ENCODE results near the gene PEX13. TPM values are rescaled to one million over a fixed set of nuclear protein-coding genes. Genes with fewer than 3 reads are reported as not detected.

The PEX13 gene
- total RNA-seq, 2 experiments from 2014 or later, result 18.9 to 27.6 TPM

GRCh38 chr2:61018318-61018755 is 817 bp downstream of the PEX13 start:
- CTCF ChIA-PET (ENCODE audit: unreplicated experiment), result no interaction called here

GRCh38 chr2:61018798-61019197 is 1.3 kb downstream of the PEX13 start:
- no peak for DNase-seq (ENCODE audit: low spot score)
- H3K4me1 ChIP-seq (ENCODE audit: insufficient read depth, low read length, poor library complexity, severe bottlenecking), result peaks cover 22% of the 10 kb centered on the region
- ChIA-PET CTCF (ENCODE audit: unreplicated experiment) (no interaction called here), POLR2A (no interaction called here)
- H2AFZ ChIP-seq (ENCODE audit: low read length), result no peak overlapping the region; the same call in 1 of the 2 replicates
- TF ChIP-seq CTCF (conservative IDR thresholded peaks at IDR 0.05; ENCODE audit: low read length) (no peak), EZH2phosphoT487 (IDR thresholded peaks at IDR 0.05; ENCODE audit: borderline replicate concordance, low read depth, low read length) (no peak)
- BruUV-seq (replicated peaks), result no TSS peak
- H3K27ac ChIP-seq (ENCODE audit: low read depth, low read length, poor library complexity, severe bottlenecking), result peak overlapping the region; percentile 87
- H3K9me2 ChIP-seq (ENCODE audit: insufficient read depth, low read length), result no peaks in the 10 kb centered on the region
- H3K4me2 ChIP-seq (ENCODE audit: low read length), result peak overlapping the region; percentile 95
- intact Hi-C loops (cut with micrococcal nuclease; ENCODE audit: unreplicated experiment), result loop anchor here (5.0 kb wide), 1 partner anchor 519 kb away; the partner anchor contains the start of gene XPO1
- H3K36me3 ChIP-seq (ENCODE audit: insufficient read depth, low read length), result peaks cover 40% of the 10 kb centered on the region
- H3K79me2 ChIP-seq (ENCODE audit: insufficient read depth, low read depth, low read length), result peaks cover 57% of the 10 kb centered on the region
- peak overlapping the region; percentile 89 for H3K4me3 ChIP-seq (ENCODE audit: low read depth, low read length, poor library complexity, severe bottlenecking)
- H3K9me3 ChIP-seq (ENCODE audit: low read length), result peaks cover 6% of the 10 kb centered on the region
- H4K20me1 ChIP-seq (ENCODE audit: insufficient read depth, low read length), result peaks cover 6% of the 10 kb centered on the region; the same call in 1 of the 2 replicates

More at GRCh38 chr2:61018318-61018755, 817 bp downstream of the PEX13 start:
- BruUV-seq (replicated peaks), result TSS peak; percentile 74
- Histone ChIP-seq H2AFZ (ENCODE audit: low read length) (peak overlapping the region; percentile 71; the same call in 1 of the 2 replicates), H3K9me3 (ENCODE audit: low read length) (peaks cover 6% of the 10 kb centered on the region), H4K20me1 (ENCODE audit: insufficient read depth, low read length) (peaks cover 6% of the 10 kb centered on the region; the same call in 1 of the 2 replicates), H3K79me2 (ENCODE audit: insufficient read depth, low read depth, low read length) (peaks cover 57% of the 10 kb centered on the region), H3K9me2 (ENCODE audit: insufficient read depth, low read length) (no peaks in the 10 kb centered on the region), H3K4me1 (ENCODE audit: insufficient read depth, low read length, poor library complexity, severe bottlenecking) (peaks cover 22% of the 10 kb centered on the region), H3K4me2 (ENCODE audit: low read length) (peak overlapping the region; percentile 95), H3K4me3 (ENCODE audit: low read depth, low read length, poor library complexity, severe bottlenecking) (peak overlapping the region; percentile 89), H3K27ac (ENCODE audit: low read depth, low read length, poor library complexity, severe bottlenecking) (peak overlapping the region; percentile 87), H3K36me3 (ENCODE audit: insufficient read depth, low read length) (peaks cover 35% of the 10 kb centered on the region)
- POLR2A ChIA-PET, result interaction anchor here (1.0 to 1.4 kb wide), 3 partner anchors 16 to 262 kb away, joined by 3 read pairs; partner anchors contain the start of gene PAPOLG
- TF ChIP-seq EZH2phosphoT487 (IDR thresholded peaks at IDR 0.05; ENCODE audit: borderline replicate concordance, low read depth, low read length), result no peak
- TF ChIP-seq CTCF (conservative IDR thresholded peaks at IDR 0.05; ENCODE audit: low read length), result no peak
- intact Hi-C loops (cut with micrococcal nuclease; ENCODE audit: unreplicated experiment), result loop anchor here (5.0 kb wide), 1 partner anchor 519 kb away; the partner anchor contains the start of gene XPO1
- DNase-seq (ENCODE audit: low spot score), result no peak

- H3K4me2 ChIP-seq (ENCODE audit: low read length), result no peak overlapping the region
- peaks cover 45% of the 10 kb centered on the region for H3K36me3 ChIP-seq (ENCODE audit: insufficient read depth, low read length)
- no peak overlapping the region for H3K27ac ChIP-seq (ENCODE audit: low read depth, low read length, poor library complexity, severe bottlenecking)
- no peaks in the 10 kb centered on the region for H3K9me2 ChIP-seq (ENCODE audit: insufficient read depth, low read length)
- no peak overlapping the region for H2AFZ ChIP-seq (ENCODE audit: low read length)
- peaks cover 6% of the 10 kb centered on the region for H3K9me3 ChIP-seq (ENCODE audit: low read length)
- no peak overlapping the region for H3K4me3 ChIP-seq (ENCODE audit: low read depth, low read length, poor library complexity, severe bottlenecking)
- peaks cover 12% of the 10 kb centered on the region for H3K4me1 ChIP-seq (ENCODE audit: insufficient read depth, low read length, poor library complexity, severe bottlenecking)
- no peak for DNase-seq (ENCODE audit: low spot score)
- H3K79me2 ChIP-seq (ENCODE audit: insufficient read depth, low read depth, low read length), result peaks cover 49% of the 10 kb centered on the region
- peaks cover 6% of the 10 kb centered on the region; the same call in 1 of the 2 replicates for H4K20me1 ChIP-seq (ENCODE audit: insufficient read depth, low read length)
- intact Hi-C loops (cut with micrococcal nuclease; ENCODE audit: unreplicated experiment), result no loop called here
- CTCF ChIA-PET (ENCODE audit: unreplicated experiment), result no interaction called here
- TF ChIP-seq CTCF (conservative IDR thresholded peaks at IDR 0.05; ENCODE audit: low read length), result no peak
- no peak for TF ChIP-seq EZH2phosphoT487 (IDR thresholded peaks at IDR 0.05; ENCODE audit: borderline replicate concordance, low read depth, low read length)
- BruUV-seq (replicated peaks), result no TSS peak
- POLR2A ChIA-PET, result interaction anchor here (1.0 to 1.2 kb wide), 3 partner anchors 14 to 845 kb away, joined by 3 read pairs; no protein-coding TSS in a partner anchor
These were observed 3.7 kb downstream of the PEX13 start for GRCh38 chr2:61021228-61021660.

Measured in OCI-LY7 (cell line).